Measurements from ENCODE around the gene TMUB1.

DNA sequence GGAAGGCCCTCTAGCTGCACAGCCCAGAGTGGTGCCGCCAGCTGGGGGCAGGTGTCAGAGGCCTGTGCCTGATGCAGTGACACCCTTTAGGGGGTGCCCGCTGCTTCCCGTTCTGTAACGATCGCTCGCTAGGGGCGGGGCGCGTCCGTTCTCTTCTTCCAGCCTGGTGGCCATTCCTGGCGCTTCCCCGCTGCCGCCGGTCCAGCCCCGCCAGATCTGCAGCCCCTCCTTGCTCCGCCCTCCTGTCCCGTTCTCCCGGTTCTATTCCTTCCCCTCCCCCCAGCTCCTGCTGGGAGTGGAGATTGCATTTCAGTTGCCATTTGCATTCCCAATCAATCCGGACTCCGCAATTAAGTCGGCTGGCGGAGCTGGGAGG lies 42.2 kb upstream of the TMUB1 start:
- no peak for TF ChIP-seq CTCF (IDR thresholded peaks at IDR 0.05; ENCODE audit: low read length)
- TF ChIP-seq EZH2 (IDR thresholded peaks at IDR 0.05; ENCODE audit: borderline replicate concordance, low read length) = no peak
